Activated effector memory CD4-positive, alpha-beta T cell treated with Interleukin-2 at 50 U/mL for 16 hours (primary cell): ENCODE results near the gene MTFMT.

Experiments
- DNase-seq: peaks from one replicate; pipeline ENCODE4 v3.0.0-alpha.2; 2020

MTFMT gene

DNA sequence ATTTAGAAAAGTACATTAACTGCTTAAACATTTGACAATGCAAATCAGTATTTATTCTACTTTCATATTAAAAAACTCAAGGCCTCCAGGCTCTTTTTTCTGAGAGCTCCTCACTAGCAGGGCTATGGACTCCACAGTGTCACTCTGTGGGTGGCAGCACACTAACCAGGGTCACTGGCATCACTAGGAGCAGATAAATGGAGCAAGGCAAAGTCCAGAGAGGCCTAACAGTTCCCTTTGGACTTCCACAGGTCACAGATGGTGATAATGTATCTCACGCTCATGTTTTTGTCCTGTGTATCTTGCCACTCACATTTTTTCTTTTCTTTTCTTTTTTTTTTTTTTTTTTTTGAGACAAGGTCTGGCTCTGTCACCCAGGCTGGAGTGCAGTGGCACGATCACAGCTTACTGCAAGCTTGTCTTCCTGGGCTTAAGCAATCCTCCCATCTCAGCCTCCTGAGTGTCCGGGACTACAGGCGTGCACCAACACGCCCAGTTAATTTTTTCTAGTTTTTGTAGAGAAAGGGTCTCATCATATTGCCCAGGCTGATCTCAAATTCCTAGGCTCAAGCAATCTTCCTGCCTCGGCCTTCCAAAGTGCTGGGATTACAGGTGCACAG lies 47.5 kb downstream of the MTFMT start:
- no peak for DNase-seq

DNA sequence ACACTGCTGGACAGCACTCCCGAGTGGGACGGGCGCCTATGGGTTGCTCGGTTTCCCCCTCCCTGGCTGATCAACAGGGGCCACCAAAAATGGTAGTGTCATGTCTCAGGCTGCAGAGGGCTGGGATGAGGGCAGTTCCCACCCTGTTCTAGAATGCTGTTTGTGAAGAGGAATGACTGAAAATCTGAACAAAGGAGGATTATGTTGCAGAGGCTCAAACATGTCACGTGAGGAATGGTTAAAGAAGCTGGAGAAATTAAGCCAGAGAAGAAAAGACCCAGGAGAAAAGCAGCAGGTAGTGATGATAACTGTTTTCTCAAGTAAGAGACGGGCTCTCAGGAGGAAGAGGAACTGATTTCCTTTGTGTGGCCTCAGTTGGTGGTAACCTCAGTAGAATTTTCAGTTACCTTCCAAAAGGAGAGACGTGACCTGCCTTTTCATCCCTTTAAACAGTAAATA lies 50.2 kb downstream of the MTFMT start:
- DNase-seq, result no peak

DNA sequence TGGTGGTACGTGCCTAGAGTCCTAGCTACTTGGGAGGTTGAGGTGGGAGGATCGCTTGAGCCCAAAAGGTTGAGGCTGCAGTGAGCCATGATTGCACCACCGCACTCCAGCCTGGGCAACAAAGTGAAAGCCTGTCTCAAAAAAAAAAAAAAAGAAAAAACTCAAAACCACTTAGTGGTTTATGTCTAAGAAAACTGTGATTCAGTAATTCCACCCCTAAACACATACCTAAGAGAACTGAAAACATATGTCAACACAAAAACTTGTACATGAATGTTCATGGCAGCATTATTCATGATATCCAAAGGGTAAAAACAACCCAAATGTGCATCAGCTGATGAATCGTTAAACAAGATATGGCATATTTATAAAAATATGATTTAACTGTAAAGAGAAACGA lies 54.0 kb downstream of the MTFMT start:
- DNase-seq, result no peak

DNA sequence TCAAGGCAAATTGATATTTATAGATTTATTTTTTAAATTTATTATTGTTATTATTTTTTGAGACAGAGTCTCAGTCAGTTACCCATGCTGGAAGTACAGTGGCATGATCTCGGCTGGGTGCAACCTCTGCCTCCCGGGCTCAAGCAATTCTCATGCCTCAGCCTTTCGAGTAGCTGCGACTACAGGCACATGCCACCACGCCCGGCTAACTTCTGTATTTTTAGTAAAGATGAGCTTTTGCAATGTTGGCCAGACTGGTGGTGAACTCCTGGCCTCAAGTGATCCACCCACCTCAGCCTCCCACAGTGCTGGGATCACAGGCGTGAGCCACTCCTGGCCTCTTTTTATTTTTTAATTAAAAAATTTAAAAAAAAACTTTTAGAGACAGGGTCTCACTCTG lies 58.7 kb downstream of the MTFMT start:
- no peak for DNase-seq

DNA sequence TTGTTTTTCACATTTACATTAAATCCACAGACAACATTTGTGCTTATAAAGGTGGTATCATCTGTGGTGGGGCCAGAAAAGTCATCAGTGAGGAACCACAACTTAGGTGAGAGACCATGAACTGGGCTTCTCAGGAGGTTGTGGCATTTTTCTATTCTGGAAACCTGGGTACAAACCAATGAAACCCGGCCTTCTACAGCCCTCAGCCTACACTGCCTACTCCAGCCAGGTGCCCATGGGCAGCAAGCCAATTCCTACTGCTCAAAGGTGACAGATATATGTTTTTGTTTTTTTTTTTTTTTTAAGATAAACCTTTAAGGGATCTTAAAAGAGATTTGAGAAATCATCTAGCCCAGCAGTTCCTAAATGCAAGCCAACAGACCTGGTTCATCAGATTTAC lies 60.0 kb downstream of the MTFMT start:
- no peak for DNase-seq

DNA sequence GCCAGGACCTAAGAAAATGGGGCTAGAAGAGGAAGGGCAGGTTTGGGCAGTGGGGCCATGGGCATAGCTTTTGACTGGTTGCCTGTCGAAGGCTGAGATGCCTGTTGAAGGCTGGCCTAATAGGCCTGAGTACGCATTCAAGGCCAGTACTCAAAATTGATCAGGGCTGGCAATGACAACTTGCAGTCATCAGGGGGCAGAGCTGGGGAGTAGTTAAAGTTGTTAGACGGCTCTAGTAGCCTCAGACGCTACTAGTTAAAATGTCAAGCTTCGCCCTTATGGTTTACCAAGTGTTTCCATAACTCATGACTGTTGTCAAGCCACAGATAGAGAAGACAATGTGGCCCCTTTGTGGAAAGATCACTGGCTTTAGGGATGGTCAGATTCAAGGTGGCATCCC lies 68.4 kb downstream of the MTFMT start:
- DNase-seq, result no peak

DNA sequence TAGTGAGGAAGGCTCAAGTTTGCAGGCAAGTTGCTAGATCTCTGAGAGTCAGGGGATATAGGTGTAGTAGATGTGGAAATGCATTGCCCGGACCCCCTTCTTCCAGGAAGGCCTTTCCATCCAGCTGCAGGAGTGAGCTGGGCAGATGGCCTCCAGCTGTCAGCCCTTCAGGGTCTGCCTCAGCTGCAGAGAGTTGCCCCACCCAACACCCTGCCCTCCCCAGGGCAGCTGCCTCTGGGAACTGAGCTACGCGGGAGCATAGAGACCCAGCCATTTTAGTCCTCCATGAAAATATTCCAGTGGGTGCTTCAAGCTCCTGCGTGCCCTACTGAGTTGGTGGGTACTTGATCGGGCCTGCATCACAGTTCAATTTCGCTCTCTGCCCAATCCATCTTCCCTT lies 69.3 kb downstream of the MTFMT start:
- DNase-seq, result no peak

DNA sequence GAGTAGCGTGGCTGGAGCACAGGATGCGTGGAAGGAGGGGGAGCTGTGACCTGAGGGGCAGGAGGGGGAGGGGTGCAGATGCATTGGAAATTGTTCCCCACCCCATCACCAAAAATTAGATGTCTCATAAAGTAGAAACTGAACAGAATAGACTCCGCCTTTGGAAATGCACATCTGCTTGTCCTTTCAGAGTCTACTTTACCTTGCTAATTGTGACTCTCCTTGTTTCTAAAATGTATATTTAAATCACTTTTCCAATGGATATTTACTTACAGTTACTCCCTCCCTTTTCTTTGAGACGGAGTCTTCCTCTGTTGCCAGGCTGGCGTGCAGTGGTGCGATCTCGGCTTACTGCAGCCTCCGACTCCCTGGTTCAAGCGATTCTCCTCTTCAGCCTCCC lies 70.3 kb downstream of the MTFMT start:
- DNase-seq, result no peak

DNA sequence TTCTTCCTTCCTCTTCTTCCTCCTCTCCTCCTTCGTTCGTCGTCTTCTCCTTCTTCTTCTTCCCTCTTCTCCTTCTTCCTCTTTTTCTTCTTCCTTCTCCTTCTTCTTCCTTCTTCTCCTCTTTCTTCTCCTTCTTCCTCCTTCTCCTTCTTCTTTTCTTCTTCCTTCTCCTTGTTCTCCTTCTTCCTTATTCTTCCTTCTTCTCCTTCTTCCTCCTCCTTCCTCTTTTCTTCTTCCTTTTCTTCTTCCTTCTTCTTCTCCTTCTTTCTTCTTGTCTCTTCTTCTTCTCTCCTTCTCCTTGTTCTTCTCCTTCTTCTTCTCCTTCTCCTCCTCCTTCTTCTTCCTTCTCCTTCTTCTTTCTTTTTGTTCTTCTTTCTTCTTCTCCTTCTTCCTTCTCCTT lies 75.0 kb downstream of the MTFMT start:
- DNase-seq, result no peak

DNA sequence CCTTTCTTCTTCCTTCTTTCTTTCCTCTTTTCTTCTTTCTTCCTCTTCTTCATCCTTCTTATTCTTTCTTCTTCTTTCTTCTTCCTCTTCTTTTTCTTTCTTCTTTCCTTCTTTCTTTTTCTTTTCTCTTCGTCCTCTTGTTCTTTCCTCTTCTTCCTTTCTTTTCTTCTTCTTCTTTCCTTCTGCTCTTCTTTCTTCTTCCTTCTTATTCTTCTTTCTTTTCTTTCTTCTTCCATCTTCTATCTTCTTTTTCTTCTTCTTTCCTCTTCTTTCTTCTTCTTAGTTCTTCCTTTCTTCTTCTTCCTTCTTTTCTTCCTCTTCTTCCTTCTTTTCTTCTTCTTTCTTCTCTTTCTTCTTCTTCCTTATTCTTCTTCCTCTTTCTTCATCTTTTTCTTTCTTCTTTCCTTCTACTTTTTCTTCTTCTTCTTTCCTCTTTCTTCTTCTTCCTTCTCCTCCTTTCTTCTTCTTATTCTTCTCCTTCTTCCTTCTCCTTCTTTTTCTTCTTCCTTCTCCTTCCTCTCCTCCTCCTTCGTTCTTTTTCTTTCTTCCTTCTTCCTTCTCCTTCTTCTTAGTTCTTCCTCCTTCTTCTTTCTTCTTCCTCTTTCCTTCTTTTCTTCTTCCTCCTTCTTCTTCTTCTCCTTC lies 77.5 kb downstream of the MTFMT start:
- DNase-seq, result no peak
